ENCODE results near the gene BPGM. TPM values are rescaled to one million over a fixed set of nuclear protein-coding genes. Genes with fewer than 3 reads are reported as not detected.

Gene BPGM
- total and polyA plus RNA-seq, 7 donors: 10.1 to 55.7 (median 14.9) TPM

DNA sequence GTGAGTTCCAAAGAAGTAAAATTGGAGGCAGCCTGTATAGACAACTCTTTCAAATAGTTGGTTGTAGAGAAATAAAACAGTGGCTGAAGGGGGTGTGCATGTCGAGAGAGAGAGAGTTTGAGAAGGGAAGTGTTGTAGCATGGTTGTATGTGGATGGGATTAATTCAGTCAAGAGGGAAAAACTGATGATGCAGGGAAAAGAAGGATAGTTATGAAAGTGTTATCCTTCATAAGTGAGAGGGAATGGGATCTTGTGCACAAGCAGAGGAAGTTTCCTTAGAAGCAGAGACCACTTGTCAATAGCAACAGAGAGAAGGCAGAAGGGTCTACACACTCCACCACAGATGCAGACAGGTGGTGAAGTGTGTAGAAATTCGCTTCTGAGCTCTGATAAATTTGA lies 30.0 kb upstream of the BPGM start:
- Histone ChIP-seq H3K4me1 (no peaks in the 10 kb centered on the region), H3K36me3 (ENCODE audit: insufficient read depth in 1 of 2, low read depth in 1 of 2) (no peaks in the 10 kb centered on the region), H3K27me3 (ENCODE audit: insufficient read depth in 3 of 3, low read length in 2 of 3) (no peaks in the 10 kb centered on the region), H3K4me3 (no peak overlapping the region), H3K9me3 (no peaks in the 10 kb centered on the region), H3K27ac (no peak overlapping the region)
- DNase-seq (no peak), ATAC-seq (no peak)
- 73 to 82% (median 73%) methylated on average over 2 of the region's 2 CpGs for WGBS, 3 donors
- TF ChIP-seq, protein P1, sequence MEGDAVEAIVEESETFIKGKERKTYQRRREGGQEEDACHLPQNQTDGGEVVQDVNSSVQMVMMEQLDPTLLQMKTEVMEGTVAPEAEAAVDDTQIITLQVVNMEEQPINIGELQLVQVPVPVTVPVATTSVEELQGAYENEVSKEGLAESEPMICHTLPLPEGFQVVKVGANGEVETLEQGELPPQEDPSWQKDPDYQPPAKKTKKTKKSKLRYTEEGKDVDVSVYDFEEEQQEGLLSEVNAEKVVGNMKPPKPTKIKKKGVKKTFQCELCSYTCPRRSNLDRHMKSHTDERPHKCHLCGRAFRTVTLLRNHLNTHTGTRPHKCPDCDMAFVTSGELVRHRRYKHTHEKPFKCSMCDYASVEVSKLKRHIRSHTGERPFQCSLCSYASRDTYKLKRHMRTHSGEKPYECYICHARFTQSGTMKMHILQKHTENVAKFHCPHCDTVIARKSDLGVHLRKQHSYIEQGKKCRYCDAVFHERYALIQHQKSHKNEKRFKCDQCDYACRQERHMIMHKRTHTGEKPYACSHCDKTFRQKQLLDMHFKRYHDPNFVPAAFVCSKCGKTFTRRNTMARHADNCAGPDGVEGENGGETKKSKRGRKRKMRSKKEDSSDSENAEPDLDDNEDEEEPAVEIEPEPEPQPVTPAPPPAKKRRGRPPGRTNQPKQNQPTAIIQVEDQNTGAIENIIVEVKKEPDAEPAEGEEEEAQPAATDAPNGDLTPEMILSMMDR (IDR thresholded peaks at IDR 0.05): no peak
- intact Hi-C loops (cut with DNase I): no loop called here

DNA sequence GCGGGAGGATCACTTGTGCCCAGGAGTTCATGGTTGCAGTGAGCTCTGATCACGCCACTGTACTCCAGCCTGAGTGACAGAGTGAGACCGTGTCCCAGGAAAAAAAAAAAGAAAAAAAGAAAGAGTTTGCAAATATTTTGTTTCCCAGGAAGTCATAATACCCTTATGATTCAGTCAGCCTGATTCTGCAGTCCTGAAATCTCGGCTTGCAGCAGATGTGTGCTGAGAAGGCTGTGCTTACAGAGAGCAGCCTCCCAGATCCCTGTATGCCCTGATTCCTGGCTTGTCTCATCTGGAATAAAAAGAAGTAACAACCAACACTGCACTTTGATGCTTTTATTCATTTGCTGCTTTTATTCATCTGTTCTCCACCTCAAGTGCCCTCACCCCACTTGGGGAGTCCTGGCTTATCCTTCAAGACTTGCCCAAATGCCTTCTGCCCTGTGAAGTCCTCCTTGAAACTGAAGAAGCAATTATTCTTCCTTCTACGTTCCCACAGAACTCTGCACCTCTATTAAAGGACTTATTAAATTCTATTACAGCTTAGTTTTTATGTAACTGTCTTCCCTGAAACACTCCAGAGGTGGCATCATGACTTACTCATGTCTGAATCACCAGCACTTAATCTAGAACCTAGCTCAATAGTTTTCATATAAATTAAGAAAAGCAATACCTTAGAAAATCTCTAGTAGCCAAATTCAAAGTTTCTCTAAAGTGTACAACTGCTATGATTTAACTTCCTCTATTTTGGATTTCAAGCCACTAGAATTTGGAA lies 27.7 kb upstream of the BPGM start:
- intact Hi-C loops (cut with DNase I): no loop called here
- no peak for ATAC-seq
- 45 to 61% (median 50%) methylated on average over 5 of the region's 5 CpGs for WGBS, 3 donors

DNA sequence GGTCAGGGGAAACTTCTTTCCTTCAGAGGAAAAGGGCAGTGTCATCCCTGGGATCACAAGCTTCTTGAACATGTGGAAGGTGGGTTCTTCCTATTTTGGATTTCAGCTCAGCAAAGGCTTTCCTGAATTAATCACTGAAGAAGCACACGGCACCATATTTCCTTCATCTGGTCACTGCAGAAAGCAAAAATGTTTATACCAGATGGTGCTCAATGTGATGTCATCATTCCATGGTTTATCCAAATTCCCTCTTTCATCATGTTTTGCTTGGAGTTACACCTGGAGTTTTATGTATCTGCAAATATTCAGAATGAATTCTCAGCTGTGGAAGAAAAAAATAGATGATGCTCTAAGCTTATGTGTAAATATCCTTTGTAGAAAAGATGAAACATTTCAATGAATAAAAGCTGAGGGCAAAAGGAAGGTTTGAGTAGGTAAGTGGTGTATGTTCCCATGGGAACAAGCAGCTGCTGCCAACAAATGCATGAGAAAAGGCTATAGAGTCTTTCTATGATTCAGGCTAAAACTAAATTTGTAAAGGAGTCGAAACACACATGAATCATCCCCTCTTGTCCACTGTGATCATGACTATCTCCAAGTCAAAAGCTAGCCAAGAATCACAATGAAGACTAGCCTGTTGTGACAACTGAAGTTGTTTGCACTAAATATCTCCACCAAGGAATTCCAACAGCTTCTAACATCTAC lies 26.9 kb upstream of the BPGM start:
- DNase-seq (no peak), ATAC-seq (no peak)
- WGBS, 3 donors: 20 to 45% (median 25%) methylated on average over 2 of the region's 2 CpGs
- no peak overlapping the region for H3K4me3 ChIP-seq
- no peaks in the 10 kb centered on the region for H3K9me3 ChIP-seq
- H3K27ac ChIP-seq: no peak overlapping the region
- no peaks in the 10 kb centered on the region for H3K4me1 ChIP-seq
- intact Hi-C loops (cut with DNase I): no loop called here
- no peaks in the 10 kb centered on the region for H3K36me3 ChIP-seq (ENCODE audit: insufficient read depth in 1 of 2, low read depth in 1 of 2)
- peaks cover 0 to 3% (median 0%) of the 10 kb centered on the region in 3 donors for H3K27me3 ChIP-seq (ENCODE audit: insufficient read depth in 3 of 3, low read length in 2 of 3)
- TF ChIP-seq, protein P1 (IDR thresholded peaks at IDR 0.05): no peak

More for the DNA sequence above, 27.7 kb upstream of the BPGM start:
- DNase-seq: no peak
- no peaks in the 10 kb centered on the region for H3K9me3 ChIP-seq
- H3K27ac ChIP-seq: no peak overlapping the region
- peaks cover 0 to 3% (median 0%) of the 10 kb centered on the region in 3 donors for H3K27me3 ChIP-seq (ENCODE audit: insufficient read depth in 3 of 3, low read length in 2 of 3)
- H3K4me3 ChIP-seq: no peak overlapping the region
- H3K4me1 ChIP-seq: no peaks in the 10 kb centered on the region
- TF ChIP-seq, protein P1 (IDR thresholded peaks at IDR 0.05): no peak
- H3K36me3 ChIP-seq (ENCODE audit: insufficient read depth in 1 of 2, low read depth in 1 of 2): no peaks in the 10 kb centered on the region

DNA sequence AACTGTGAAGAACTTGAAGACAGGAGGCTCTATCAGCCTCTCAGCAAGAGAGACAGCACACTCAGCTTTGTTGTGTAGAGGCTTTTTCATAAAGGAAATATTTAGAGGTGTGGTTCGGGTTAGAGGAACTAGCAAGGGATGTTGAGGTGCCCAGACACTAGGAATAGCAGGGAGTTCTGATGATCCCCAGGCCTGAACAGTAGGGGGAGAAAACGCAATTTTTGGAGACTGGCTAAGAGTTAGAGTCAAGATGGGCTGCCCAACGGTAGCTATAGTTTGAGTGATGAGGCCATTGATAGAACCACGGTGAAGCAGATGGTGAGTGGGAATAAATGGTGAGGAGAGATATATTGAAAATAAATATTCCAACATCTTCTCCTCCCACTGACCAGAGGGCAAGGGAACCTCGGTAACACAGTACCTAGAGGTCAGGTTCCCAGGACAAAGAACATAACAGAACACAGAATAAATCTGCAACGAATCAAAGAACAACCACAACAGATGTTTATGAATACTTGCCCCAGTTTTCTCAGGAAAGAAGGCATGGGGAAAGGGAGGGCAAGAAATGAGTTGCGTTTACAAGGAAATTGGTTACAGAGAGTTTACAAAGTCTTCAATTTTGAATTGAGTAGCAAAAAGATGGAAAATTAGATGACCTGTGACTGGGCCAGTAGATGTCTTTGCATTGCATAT lies 24.2 kb upstream of the BPGM start:
- intact Hi-C loops (cut with DNase I): no loop called here
- peaks cover 0 to 3% (median 3%) of the 10 kb centered on the region in 3 donors for H3K27me3 ChIP-seq (ENCODE audit: insufficient read depth in 3 of 3, low read length in 2 of 3)
- H3K27ac ChIP-seq: no peak overlapping the region
- H3K36me3 ChIP-seq (ENCODE audit: insufficient read depth in 1 of 2, low read depth in 1 of 2): no peaks in the 10 kb centered on the region
- 73 to 81% (median 74%) methylated on average over 7 of the region's 7 CpGs for WGBS, 3 donors
- DNase-seq: no peak
- TF ChIP-seq, protein P1 (IDR thresholded peaks at IDR 0.05): no peak
- no peaks in the 10 kb centered on the region for H3K9me3 ChIP-seq
- H3K4me3 ChIP-seq: no peak overlapping the region
- no peaks in the 10 kb centered on the region for H3K4me1 ChIP-seq
- ATAC-seq: no peak

Data from psoas muscle (tissue), 8 donors.